HepG2 (cell line): Measurements from ENCODE around the gene RAB23. TPM values are rescaled to one million over a fixed set of nuclear protein-coding genes. Genes with fewer than 3 reads are reported as not detected.

Experiments
- BORCS8-MEF2B ChIP-seq: sonication (generic); formaldehyde crosslinking; IDR thresholded peaks from 2 replicates; pipeline ENCODE4 v1.8.0; 2022; ENCODE audit warnings: mild to moderate bottlenecking, missing genetic modification reagents
- KDM5A ChIP-seq: fragments of 200-600 bp; sonication (generic); IDR thresholded peaks from 2 replicates; pipeline ENCODE4 v1.7.0; 2018; ENCODE audit warnings: antibody characterized with exemption, mild to moderate bottlenecking, low read length, borderline replicate concordance
- KDM5B ChIP-seq: sonication (generic); formaldehyde crosslinking; IDR thresholded peaks from 2 replicates; pipeline ENCODE4 v1.4.0; 2020; ENCODE audit warnings: missing genetic modification reagents, mild to moderate bottlenecking, borderline replicate concordance
- KDM6A ChIP-seq: IDR thresholded peaks from 2 replicates; pipeline ENCODE4 v1.6.1; 2016; ENCODE audit warnings: low read depth
- PHB2 ChIP-seq: fragments of 450-650 bp; IDR thresholded peaks from 2 replicates; pipeline ENCODE4 v1.6.1; 2018; ENCODE audit not compliant: partially characterized antibody
- SMAD3 ChIP-seq: sonication (generic); formaldehyde crosslinking; IDR thresholded peaks from 2 replicates; pipeline ENCODE4 v1.4.0; 2020; ENCODE audit warnings: missing genetic modification reagents
- SSRP1 ChIP-seq: IDR thresholded peaks from 2 replicates; pipeline ENCODE4 v1.6.1; 2016; ENCODE audit warnings: control low read depth
- TBX2 ChIP-seq: sonication (generic); formaldehyde crosslinking; IDR thresholded peaks from 2 replicates; pipeline ENCODE4 v1.5.0; 2020; ENCODE audit warnings: missing genetic modification reagents, mild to moderate bottlenecking, borderline replicate concordance
- ZBTB26 ChIP-seq: IDR thresholded peaks from 2 replicates; pipeline ENCODE4 v1.6.1; 2016; ENCODE audit warnings: missing compliant biosample characterization, missing genetic modification reagents, borderline replicate concordance
- ZNF142 ChIP-seq: sonication (generic); formaldehyde crosslinking; IDR thresholded peaks from 2 replicates; pipeline ENCODE4 v1.4.0; 2020; ENCODE audit warnings: missing genetic modification reagents
- ZNF335 ChIP-seq: sonication (generic); formaldehyde crosslinking; IDR thresholded peaks from 2 replicates; pipeline ENCODE4 v1.4.0; 2020; ENCODE audit warnings: missing genetic modification reagents
- ZNF503 ChIP-seq: sonication (generic); formaldehyde crosslinking; IDR thresholded peaks from 2 replicates; pipeline ENCODE4 v1.4.0; 2020; ENCODE audit warnings: missing genetic modification reagents
- ZNF652 ChIP-seq: IDR thresholded peaks from 2 replicates; pipeline ENCODE4 v1.6.1; 2016; ENCODE audit warnings: low read depth, borderline replicate concordance
- polyA plus RNA-seq, 8 experiments: library from polyadenylated mRNA; depleted of rRNA in 3 of 8; stranded (reverse) in 7 of 8; unstranded in 1 of 8; fragments of >200 nt; fragmentation: Illumina TruSeq in 4 of 8; extraction: Trizol in 4 of 8; gene quantifications; 2 replicates each; pipeline versions ENCODE4 v1.2.1 to v1.2.3, GENCODE V29; 2011 to 2016; ENCODE audit warnings: low read depth in 4 of 8, missing spikeins in 1 of 8, mixed read lengths in 1 of 8; ENCODE audit not compliant: insufficient read depth in 1 of 8
- total RNA-seq, 5 experiments: library from RNA; depleted of rRNA; stranded (reverse); fragments of >200 nt; fragmentation: Illumina TruSeq; extraction: Trizol; gene quantifications; 2 replicates each; pipeline ENCODE4 v1.2.3, GENCODE V29; 2016; ENCODE audit warnings: low read depth in 1 of 5
- TF ChIP-seq, protein P1 (sequence below): sonication (generic); formaldehyde crosslinking; IDR thresholded peaks from 2 replicates; pipeline ENCODE4 v1.5.1; 2020; ENCODE audit warnings: missing genetic modification reagents, mild to moderate bottlenecking, borderline replicate concordance
- TF ChIP-seq, protein P2 (sequence below): IDR thresholded peaks from 2 replicates; pipeline ENCODE4 v1.6.1; 2012; ENCODE audit warnings: low read depth, low read length, improper control_type of control experiment

The RAB23 gene
- total and polyA plus RNA-seq, 2 of the 13 experiments (the other 11 are each of a cell fraction or from before 2014, with no cell fraction given), result 5.5 to 16.4 TPM

DNA sequence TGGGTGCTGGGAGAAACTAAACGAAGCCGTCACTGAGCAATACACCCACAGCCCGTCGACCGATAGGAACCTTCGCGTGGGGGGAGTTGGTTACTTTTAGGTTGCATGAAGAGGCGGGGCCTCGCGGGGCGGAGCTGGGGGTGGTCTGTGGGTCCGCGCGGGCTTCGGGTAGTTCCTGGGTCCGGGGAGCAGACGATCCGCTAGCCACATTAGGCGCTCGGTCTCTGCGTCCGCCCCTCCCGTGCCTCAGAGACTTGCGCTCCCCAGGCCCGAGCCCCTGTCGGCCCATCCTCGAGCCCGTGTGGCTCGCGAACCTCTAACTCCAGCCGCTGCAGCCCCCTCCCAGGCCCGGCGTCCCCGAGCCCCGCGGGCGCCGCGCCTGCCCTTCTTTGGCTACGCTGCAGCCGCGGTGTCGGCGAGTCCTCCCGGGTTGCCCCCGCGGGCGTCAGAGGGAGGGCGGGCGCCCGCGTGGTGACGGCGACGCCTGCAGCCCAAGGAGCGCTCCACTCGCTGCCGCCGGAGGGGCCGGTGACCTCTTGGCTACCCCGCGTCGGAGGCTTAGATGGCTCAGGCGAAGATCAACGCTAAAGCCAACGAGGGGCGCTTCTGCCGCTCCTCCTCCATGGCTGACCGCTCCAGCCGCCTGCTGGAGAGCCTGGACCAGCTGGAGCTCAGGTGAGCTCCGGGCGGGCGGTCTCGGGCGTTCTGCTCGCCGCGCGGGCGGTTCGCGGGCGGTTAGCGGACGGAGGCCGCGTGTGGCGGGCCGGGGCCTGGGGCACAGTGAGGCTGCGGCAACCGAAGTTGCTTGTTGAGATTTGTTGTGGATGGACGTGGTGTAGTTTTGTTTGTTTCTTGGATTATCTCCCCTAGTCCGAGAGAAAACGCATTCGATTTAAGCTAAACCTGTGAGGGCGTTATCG, 49.7 kb downstream of the RAB23 start, which contains the start of gene BAG2 (continued):
- peak; percentile 98 for TF ChIP-seq ZNF142
- TF ChIP-seq TBX2, result peak; percentile 93
- TF ChIP-seq SMAD3 (CRISPR knock-in tag), result no peak; the same call in 1 of the 2 replicates
- TF ChIP-seq ZNF335 (CRISPR knock-in tag), result no peak
- peak; percentile 97 for TF ChIP-seq BORCS8-MEF2B (CRISPR knock-in tag)
- TF ChIP-seq KDM5A, result no peak; the same call in 1 of the 2 replicates
- peak; percentile 98 for TF ChIP-seq KDM5B
- TF ChIP-seq ZNF503 (CRISPR knock-in tag), result peak; percentile 79; the same call in 1 of the 2 replicates
- TF ChIP-seq, protein P1, sequence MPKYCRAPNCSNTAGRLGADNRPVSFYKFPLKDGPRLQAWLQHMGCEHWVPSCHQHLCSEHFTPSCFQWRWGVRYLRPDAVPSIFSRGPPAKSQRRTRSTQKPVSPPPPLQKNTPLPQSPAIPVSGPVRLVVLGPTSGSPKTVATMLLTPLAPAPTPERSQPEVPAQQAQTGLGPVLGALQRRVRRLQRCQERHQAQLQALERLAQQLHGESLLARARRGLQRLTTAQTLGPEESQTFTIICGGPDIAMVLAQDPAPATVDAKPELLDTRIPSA (CRISPR knock-in tag), result 0 out of 2 replicates have a peak, but pooled peaks have one; percentile 33
- TF ChIP-seq, protein P2, sequence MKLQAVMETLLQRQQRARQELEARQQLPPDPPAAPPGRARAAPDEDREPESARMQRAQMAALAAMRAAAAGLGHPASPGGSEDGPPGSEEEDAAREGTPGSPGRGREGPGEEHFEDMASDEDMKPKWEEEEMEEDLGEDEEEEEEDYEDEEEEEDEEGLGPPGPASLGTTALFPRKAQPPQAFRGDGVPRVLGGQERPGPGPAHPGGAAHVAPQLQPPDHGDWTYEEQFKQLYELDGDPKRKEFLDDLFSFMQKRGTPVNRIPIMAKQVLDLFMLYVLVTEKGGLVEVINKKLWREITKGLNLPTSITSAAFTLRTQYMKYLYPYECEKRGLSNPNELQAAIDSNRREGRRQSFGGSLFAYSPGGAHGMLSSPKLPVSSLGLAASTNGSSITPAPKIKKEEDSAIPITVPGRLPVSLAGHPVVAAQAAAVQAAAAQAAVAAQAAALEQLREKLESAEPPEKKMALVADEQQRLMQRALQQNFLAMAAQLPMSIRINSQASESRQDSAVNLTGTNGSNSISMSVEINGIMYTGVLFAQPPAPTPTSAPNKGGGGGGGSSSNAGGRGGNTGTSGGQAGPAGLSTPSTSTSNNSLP, result no peak
- no peak; the same call in 1 of the 2 replicates for TF ChIP-seq ZNF652 (CRISPR knock-in tag)
- TF ChIP-seq KDM6A (CRISPR knock-in tag), result no peak
- TF ChIP-seq PHB2, result no peak
- TF ChIP-seq SSRP1 (CRISPR knock-in tag), result no peak
- TF ChIP-seq ZBTB26, result no peak; the same call in 1 of the 2 replicates
